IgD-negative memory B cell (primary cell): ENCODE results near the gene MAP3K21. TPM values are rescaled to one million over a fixed set of nuclear protein-coding genes. Genes with fewer than 3 reads are reported as not detected.

Source experiments
- H3K27ac Mint-ChIP-seq, 3 donors: one replicate each; pipeline ENCODE4 v1.8.0; 2020 to 2022; ENCODE audit warnings: mild to moderate bottlenecking in 3 of 3, mixed read lengths in 3 of 3, moderate library complexity in 1 of 3
- H3K27me3 Mint-ChIP-seq: one replicate; pipeline ENCODE4 v1.8.0; 2021; ENCODE audit warnings: mixed read lengths
- H3K36me3 Mint-ChIP-seq: one replicate; pipeline ENCODE4 v1.8.0; 2020; ENCODE audit warnings: mild to moderate bottlenecking, mixed read lengths
- H3K4me1 Mint-ChIP-seq, 3 donors: one replicate each; pipeline ENCODE4 v1.8.0; 2020 to 2022; ENCODE audit warnings: mixed read lengths in 3 of 3, mild to moderate bottlenecking in 1 of 3
- H3K4me3 Mint-ChIP-seq, 4 donors: one replicate each; pipeline ENCODE4 v1.8.0; 2020 to 2022; ENCODE audit warnings: mild to moderate bottlenecking in 4 of 4, mixed read lengths in 4 of 4, moderate library complexity in 3 of 4
- H3K9me3 Mint-ChIP-seq, 3 donors: one replicate each; pipeline ENCODE4 v1.8.0; 2020 to 2021; ENCODE audit warnings: mixed read lengths in 3 of 3, mild to moderate bottlenecking in 1 of 3
- polyA plus RNA-seq: library from polyadenylated mRNA; unstranded; fragments of 300-500 nt; fragmentation: Illumina TruSeq; gene quantifications from one replicate; pipeline ENCODE4 v1.2.3, GENCODE V29; 2021

Gene MAP3K21
- polyA plus RNA-seq, 1 donor from 2014 or later, result not detected

DNA sequence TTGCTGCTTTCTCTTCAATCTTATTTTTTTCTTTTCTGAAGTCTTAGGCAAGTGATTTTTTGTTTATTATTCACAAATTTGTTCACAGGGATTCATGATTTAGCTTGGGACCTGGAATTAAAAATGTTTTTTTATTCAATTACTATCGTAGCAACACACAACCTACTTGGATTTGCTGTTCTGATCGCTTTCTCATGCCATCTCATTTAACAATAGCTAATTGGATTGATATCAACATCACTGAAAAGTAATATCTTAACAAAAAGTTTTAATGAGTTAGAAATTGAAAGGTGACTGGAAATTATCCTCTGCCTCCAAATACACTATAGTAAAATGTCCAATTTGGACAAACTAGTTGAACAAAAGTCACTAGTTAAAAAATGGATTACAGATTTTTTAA, 32.4 kb downstream of the MAP3K21 start:
- Mint-ChIP-seq H3K4me1 (peaks cover 5 to 16% (median 14%) of the 10 kb centered on the region in 3 donors), H3K4me3 (no peak overlapping the region), H3K36me3 (peaks cover 2% of the 10 kb centered on the region), H3K9me3 (peaks cover 0 to 5% (median 2%) of the 10 kb centered on the region in 3 donors), H3K27me3 (no peaks in the 10 kb centered on the region), H3K27ac (no peak overlapping the region)

DNA sequence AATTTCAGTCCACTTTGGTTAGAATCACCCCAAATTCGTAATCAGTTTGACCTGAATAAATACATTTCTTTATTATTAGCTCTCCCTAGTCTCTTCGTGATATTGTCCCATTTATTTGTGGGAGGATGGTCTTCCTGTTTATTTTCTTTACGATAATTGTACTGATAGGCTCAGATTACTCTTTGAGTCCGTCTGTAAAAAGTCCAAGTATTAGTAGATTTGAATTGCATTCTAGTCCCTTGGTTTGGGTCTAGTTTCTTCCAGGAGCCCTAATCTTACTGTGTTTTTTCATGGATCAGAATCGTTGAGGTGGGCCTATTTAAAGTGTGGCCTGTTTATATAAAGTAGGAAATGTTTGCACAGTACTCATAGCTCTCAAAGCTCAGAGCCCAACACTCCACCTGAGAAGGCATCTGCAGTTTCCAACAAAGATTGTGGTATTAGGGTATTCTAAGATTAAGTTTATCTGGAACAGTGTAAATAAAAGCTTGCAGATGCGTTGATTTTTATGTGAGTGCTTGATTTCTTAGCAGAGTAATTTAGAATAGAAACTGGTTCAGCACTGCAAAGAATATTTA, 33.1 kb downstream of the MAP3K21 start:
- Mint-ChIP-seq H3K9me3 (peaks cover 0 to 5% (median 2%) of the 10 kb centered on the region in 3 donors), H3K27ac (no peak overlapping the region), H3K36me3 (peaks cover 2% of the 10 kb centered on the region), H3K4me1 (peaks cover 5 to 16% (median 14%) of the 10 kb centered on the region in 3 donors), H3K4me3 (no peak overlapping the region), H3K27me3 (no peaks in the 10 kb centered on the region)

DNA sequence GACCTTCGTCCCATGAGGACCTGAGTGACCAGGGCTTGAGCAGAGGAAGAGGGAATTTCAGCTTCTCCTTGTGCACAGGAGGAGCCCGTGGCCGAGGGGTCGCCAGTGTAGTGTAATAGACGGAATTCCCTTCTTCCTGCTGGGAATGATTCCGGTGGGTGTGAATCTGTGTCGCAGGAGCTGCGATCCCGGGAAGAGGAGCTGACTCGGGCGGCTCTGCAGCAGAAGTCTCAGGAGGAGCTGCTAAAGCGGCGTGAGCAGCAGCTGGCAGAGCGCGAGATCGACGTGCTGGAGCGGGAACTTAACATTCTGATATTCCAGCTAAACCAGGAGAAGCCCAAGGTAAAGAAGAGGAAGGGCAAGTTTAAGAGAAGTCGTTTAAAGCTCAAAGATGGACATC, 34.4 kb downstream of the MAP3K21 start:
- H3K36me3 Mint-ChIP-seq, result peaks cover 2% of the 10 kb centered on the region
- H3K4me3 Mint-ChIP-seq, result no peak overlapping the region
- peaks cover 0 to 2% (median 2%) of the 10 kb centered on the region in 3 donors for H3K9me3 Mint-ChIP-seq
- H3K4me1 Mint-ChIP-seq, result peaks cover 5 to 8% (median 7%) of the 10 kb centered on the region in 3 donors
- no peak overlapping the region for H3K27ac Mint-ChIP-seq
- no peaks in the 10 kb centered on the region for H3K27me3 Mint-ChIP-seq

DNA sequence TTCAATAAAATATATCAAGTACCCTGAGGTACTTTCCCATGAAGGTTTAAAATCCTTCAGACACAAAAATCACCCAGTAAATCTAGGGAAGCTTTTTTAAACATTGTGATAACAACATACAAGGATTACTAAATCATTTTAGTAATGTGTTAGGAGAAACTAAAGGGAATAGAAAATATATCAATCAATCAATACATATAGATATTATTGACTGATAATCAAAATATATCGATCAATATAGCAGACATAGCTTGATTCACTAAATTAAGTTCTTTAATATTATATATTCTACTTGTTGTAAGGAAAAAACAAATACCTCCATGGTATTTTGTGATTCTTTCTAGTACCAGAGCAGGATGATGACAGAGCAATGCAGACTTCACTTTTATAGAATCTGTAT, 35.2 kb downstream of the MAP3K21 start:
- Mint-ChIP-seq H3K36me3 (peaks cover 2% of the 10 kb centered on the region), H3K27me3 (no peaks in the 10 kb centered on the region), H3K27ac (no peak overlapping the region), H3K4me3 (no peak overlapping the region), H3K4me1 (peaks cover 5 to 6% (median 5%) of the 10 kb centered on the region in 3 donors), H3K9me3 (no peaks in the 10 kb centered on the region)

DNA sequence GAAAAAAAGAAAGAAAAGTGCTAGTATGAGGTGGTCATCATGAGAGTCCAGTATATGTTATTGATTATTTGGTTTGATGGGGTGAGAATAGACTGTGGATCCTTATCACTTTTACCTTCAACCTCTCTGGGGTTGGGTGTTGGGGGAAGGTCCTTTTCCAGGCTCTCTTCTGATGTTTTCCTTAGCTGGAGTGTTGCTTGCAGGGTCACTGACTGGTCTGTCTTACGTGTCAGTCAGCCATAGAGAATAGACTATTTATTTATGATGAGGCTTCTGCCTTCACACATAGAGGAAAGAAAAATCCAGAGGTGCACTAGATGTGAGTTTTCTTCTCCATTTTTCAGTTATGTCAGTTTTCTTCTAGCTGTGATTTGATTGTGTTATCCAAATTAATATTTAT, 36.5 kb downstream of the MAP3K21 start:
- H3K9me3 Mint-ChIP-seq, result no peaks in the 10 kb centered on the region
- H3K4me1 Mint-ChIP-seq, result peaks cover 0 to 5% (median 0%) of the 10 kb centered on the region in 3 donors
- no peak overlapping the region for H3K27ac Mint-ChIP-seq
- no peaks in the 10 kb centered on the region for H3K27me3 Mint-ChIP-seq
- no peak overlapping the region for H3K4me3 Mint-ChIP-seq
- no peaks in the 10 kb centered on the region for H3K36me3 Mint-ChIP-seq

DNA sequence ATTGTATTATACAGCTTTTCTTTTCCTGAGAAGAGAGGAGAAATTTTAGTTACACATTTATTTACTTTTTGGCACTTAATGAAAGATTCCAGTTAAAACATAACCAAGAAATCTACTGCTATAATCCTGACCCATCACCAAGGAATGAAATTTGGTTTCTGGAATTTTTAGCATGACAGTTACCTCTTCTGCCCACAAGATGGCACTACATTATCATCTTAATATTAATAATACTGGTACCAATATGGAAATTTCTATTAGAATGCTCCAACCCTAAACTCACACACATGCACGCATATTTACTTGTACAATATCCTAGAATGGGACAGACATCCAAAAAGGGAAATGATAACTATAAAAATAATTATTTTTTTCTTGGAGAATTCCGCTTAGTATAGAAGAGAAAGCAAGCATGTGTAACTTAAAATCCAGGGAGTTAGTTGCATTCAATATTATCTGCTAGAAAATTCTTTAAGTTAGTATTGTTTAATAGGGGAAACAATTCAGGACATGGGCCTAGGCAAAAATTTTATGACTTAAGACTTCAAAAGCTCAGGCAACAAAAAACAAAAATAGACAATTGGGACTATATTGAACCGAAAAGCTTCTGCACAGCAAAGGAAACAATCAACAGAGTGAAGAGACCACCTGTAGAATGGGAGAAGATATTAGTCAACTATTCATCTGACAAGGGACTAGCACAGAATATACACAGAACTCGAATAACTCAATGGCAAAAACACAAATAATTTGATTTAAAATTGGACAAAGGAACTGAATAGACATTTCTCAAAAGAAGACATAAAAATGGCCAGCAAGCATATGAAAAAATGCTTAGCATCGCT, 37.4 kb downstream of the MAP3K21 start:
- no peaks in the 10 kb centered on the region for H3K4me1 Mint-ChIP-seq
- no peaks in the 10 kb centered on the region for H3K27me3 Mint-ChIP-seq
- no peak overlapping the region for H3K27ac Mint-ChIP-seq
- no peak overlapping the region for H3K4me3 Mint-ChIP-seq
- no peaks in the 10 kb centered on the region for H3K9me3 Mint-ChIP-seq
- no peaks in the 10 kb centered on the region for H3K36me3 Mint-ChIP-seq

DNA sequence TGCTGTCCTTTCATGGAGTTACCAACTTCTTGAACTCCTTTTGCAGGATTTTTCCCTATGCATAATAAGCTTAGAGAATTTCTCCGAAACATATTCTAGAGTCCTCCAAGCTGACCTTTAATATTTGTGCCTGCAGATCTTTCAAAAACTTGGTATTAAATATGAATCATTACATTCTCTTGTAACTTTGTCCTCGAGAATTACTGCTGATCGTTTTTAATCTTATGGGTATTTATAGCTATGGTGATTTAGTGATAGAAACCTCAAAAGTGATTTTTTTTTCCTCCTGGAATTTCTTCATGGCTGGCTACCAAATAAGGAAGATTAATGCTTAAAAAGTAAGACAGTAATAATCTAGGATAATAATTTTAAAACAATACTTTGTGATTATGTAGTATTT, 39.1 kb downstream of the MAP3K21 start:
- Mint-ChIP-seq H3K36me3 (no peaks in the 10 kb centered on the region), H3K27ac (no peak overlapping the region), H3K27me3 (no peaks in the 10 kb centered on the region), H3K4me3 (no peak overlapping the region), H3K4me1 (peaks cover 0 to 2% (median 0%) of the 10 kb centered on the region in 3 donors), H3K9me3 (no peaks in the 10 kb centered on the region)

DNA sequence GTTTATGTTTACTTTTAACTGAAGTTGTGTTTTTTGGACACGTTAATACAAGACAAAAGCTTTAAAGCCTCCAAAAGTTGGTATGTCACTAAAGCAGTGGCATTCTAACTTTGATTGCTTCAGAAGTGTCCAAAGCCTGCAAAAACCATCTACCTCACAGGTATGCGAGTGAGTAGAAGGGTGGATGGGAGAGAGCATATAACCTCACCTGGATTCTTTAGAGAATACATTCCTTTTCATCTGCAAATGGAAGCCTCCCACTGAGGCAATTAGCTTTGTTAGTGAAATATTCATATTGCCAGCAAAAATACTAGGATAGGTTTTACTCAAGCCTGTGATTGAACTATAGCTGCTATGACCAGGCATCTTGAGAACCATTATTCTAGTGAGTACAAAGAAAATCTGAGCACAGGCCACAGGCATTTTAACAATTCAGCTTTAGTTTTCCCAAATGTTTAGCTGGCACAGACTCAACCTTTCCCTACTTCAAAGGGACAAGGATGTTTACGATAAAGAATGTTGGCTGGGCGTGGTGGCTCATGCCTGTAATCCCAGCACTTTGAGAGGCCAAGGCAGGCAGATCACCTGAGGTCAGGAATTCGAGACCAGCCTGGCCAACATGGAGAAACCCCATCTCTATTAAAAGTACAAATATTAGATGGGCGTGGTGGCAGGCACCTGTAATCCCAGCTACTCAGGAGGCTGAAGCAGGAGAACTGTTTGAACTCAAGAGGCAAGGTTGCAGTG, 39.7 kb downstream of the MAP3K21 start:
- Mint-ChIP-seq H3K9me3 (no peaks in the 10 kb centered on the region), H3K4me1 (peaks cover 0 to 2% (median 0%) of the 10 kb centered on the region in 3 donors), H3K4me3 (no peak overlapping the region), H3K36me3 (peaks cover 5% of the 10 kb centered on the region), H3K27ac (no peak overlapping the region), H3K27me3 (no peaks in the 10 kb centered on the region)

DNA sequence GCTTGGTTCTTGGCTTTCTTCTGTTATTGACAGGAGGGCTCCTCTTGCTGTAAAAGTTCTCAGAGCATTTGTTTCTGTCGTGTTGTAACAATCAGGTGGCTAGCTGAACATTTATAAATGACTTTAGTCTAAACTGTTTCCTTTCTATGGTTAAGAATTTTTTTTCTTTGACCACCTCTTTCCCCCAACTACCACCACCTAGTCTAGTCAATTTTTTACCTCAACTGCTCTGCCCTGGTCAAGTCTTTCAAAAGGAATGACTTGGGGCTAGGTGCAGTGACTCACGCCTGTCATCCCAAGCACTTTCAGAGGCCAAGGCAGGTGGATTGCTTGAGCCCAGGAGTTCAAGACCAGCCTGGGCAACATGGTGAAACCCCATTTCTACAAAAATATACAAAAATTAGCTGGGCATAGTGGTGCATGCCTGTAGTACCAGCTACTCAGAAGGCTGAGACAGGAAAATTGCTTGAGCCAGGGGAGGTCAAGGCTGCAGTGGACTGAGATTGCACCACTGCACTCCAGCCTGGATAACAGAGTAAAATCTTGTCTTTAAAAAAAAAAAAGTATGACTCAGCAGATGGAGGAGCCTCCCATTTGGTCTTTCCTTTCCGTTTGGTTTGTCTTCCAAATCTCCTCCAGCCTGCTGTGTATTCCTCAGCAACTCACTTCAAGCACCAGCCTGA, 40.7 kb downstream of the MAP3K21 start:
- Mint-ChIP-seq H3K36me3 (peaks cover 5% of the 10 kb centered on the region), H3K4me3 (no peak overlapping the region), H3K27me3 (no peaks in the 10 kb centered on the region), H3K27ac (no peak overlapping the region), H3K9me3 (no peaks in the 10 kb centered on the region), H3K4me1 (peaks cover 0 to 2% (median 0%) of the 10 kb centered on the region in 3 donors)

DNA sequence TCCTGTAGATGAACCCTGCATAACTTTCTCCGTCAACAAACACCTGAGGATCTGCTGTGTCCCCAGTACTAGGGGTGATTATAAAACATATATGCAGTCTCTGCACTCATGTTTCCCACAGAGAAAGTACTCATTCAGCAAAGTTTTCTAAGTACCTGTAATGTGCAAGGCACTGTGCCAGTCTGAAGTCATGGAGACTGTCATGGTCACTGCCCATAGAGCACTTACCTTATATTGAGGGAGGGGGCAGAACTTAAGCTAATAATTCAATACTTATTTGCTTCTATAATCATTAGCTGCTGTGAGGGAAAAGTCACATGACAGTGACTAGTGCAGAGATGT, 41.2 kb downstream of the MAP3K21 start:
- H3K9me3 Mint-ChIP-seq, result no peaks in the 10 kb centered on the region
- H3K27me3 Mint-ChIP-seq, result no peaks in the 10 kb centered on the region
- H3K4me3 Mint-ChIP-seq, result no peak overlapping the region
- peaks cover 0 to 2% (median 0%) of the 10 kb centered on the region in 3 donors for H3K4me1 Mint-ChIP-seq
- no peak overlapping the region for H3K27ac Mint-ChIP-seq
- H3K36me3 Mint-ChIP-seq, result peaks cover 5% of the 10 kb centered on the region

DNA sequence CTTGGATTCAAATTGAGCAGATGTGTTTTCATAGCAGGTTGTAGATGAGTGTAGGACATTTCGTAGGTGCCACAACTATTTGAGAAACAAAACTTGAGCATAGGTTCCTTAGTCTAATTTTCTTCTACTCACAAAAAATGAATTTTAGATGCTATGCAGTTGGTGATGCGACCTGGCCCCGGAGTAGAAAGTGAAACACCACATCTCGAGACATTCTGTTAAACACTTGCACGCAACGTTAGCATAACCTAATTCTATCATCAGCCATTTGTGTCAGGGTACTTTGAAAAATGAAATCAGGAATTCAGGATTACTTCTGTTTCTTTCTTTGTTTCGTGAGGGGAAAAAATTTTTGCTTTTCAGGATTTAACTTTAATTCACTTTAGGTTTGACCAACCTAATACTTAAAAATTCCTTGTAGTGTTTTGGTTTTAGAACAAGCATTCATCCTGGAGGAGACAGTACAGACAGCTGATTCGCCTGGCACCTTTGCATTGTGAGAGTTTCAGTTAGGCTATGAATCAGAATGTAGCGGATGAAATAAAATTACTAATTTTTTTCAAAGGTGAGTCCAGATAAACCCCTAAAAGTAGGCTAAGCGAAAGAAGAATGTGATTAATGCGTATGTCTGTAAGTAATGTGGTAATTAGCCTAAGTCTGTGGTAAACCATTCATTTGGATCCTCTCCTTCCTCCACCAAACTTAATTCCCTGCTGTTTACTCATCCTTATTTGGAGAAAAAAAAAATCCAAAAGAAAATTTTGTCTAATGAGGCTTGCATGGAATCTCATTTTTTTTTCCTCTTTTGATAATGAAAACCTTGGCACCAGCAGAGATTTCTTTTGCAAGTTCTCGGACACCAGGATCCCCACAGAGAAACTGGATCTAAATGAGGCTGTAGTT, 44.9 kb downstream of the MAP3K21 start:
- Mint-ChIP-seq H3K27ac (no peak overlapping the region), H3K4me3 (no peak overlapping the region), H3K9me3 (no peaks in the 10 kb centered on the region)

DNA sequence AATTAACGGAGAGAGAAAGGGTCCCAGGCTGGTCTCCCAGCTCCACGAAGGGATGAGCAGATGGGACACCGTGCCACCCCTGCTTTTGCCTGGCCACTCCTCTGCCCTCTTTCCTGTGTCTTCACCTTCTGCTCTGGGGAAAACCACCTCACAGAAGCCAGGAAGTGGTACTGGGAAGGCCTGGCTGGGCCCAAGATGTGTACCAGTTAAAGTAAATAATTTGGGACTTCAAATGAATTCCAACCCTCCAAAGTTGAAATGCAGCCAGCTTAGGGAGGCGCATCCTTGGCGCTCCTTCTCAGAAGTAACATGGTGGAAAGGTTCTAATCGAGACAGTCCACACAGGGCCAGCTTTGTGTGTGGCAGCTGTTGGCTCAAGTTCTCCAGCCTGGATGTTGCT, 45.7 kb downstream of the MAP3K21 start:
- H3K4me1 Mint-ChIP-seq, result peaks cover 0 to 2% (median 0%) of the 10 kb centered on the region in 3 donors
- no peak overlapping the region for H3K4me3 Mint-ChIP-seq
- no peaks in the 10 kb centered on the region for H3K27me3 Mint-ChIP-seq
- H3K27ac Mint-ChIP-seq, result no peak overlapping the region
- H3K9me3 Mint-ChIP-seq, result no peaks in the 10 kb centered on the region
- H3K36me3 Mint-ChIP-seq, result peaks cover 5% of the 10 kb centered on the region

More for the DNA sequence above, 44.9 kb downstream of the MAP3K21 start:
- Mint-ChIP-seq H3K36me3 (peaks cover 5% of the 10 kb centered on the region), H3K4me1 (peaks cover 0 to 2% (median 0%) of the 10 kb centered on the region in 3 donors), H3K27me3 (no peaks in the 10 kb centered on the region)

DNA sequence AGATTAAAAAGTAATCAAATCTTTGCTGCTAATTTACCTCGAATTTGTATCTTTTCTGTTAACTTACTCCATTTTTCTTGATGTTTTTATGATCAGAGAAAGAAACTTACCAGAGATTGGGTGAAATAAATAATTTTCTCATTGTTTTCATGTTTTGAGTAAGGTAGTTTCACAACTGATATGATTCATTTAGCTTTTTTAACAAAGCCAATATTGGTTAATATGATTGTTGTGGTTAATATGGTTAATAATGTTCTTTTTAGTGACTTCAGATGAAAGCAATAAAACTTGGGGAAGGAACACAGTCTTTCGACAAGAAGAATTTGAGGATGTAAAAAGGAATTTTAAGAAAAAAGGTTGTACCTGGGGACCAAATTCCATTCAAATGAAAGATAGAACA, 48.1 kb downstream of the MAP3K21 start:
- Mint-ChIP-seq H3K9me3 (no peaks in the 10 kb centered on the region), H3K27ac (no peak overlapping the region), H3K4me3 (no peak overlapping the region), H3K27me3 (no peaks in the 10 kb centered on the region), H3K36me3 (peaks cover 9% of the 10 kb centered on the region), H3K4me1 (peaks cover 0 to 3% (median 2%) of the 10 kb centered on the region in 3 donors)
